Right renal cortex interstitium (tissue), 3 donors: Measurements from ENCODE around the gene ADH1C. TPM values are rescaled to one million over a fixed set of nuclear protein-coding genes. Genes with fewer than 3 reads are reported as not detected.
A peak's percentile ranks its signal among the peaks of the same experiment; 100 is the strongest.
"Not testable (repeated sequence)": the region's sequence is repeated elsewhere in the genome, so short reads cannot be mapped to it uniquely, and the experiment has no call there.

Experiments used
- DNase-seq, 3 donors: peaks; one replicate each; pipeline ENCODE4 v3.0.0-alpha.2; 2013; ENCODE audit warnings: low read depth in 3 of 3, low spot score in 2 of 3
- polyA plus RNA-seq, 3 donors: library from polyadenylated mRNA; unstranded; fragments of 120-200 nt; gene quantifications; one replicate each; pipeline ENCODE4 v1.2.1, GENCODE V29; 2013; ENCODE audit not compliant: insufficient read length in 3 of 3

The ADH1C gene
- polyA plus RNA-seq = 100 to 1,000 TPM in 2 of 3 donors, 10 to 100 TPM in 1; 88.0 to 160 (median 147) TPM

DNA sequence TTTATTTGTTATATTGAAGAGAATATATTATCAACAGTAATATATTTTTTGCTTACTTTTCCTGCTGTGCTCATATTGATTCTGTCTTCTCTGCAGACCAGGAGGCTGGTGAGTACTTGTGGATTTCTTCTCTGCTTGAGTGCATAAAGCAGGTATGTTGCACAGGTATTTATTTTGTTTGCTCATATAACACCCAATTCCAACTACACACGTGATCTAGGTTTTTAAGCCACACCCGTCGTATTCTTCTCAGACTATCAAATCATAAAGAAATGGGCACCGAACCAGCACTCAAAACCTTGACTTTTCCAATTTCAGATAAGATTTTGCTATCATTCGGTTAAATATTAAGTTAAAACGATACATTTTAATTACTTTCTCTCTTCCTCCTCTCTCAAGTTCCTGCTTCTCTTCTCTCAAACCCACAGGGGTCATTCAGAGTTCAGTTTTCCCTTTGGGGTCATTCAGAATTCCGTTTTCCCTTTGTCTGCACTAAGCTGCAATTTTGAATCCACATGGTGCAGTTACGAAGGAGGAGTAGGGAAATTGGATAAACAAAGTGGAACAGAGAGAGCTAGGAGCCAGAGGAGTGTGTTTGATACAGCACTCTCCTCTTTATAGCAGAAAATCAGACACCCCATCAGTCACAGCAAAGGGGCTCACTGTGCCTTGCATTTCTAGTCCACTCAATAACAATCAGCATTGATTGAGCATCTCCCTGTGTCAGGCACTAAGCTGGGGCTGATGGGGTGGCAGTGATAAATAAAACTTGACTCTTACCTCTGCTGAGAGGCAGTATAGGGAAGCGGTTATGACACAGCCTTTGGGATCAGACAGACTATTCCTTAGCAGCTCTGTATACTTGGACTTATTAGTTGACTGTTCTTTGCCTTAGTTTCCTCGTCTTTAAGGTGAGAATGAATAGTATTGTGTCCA is at the start of gene ADH1C:
Gene ADH1C, minus strand, starts transcription at position 145 of the 936 bp plus-strand sequence. Its CDS starts 71 bp downstream, at position 74.
- peak; percentile 25 to 39 (median 27) for DNase-seq

DNA sequence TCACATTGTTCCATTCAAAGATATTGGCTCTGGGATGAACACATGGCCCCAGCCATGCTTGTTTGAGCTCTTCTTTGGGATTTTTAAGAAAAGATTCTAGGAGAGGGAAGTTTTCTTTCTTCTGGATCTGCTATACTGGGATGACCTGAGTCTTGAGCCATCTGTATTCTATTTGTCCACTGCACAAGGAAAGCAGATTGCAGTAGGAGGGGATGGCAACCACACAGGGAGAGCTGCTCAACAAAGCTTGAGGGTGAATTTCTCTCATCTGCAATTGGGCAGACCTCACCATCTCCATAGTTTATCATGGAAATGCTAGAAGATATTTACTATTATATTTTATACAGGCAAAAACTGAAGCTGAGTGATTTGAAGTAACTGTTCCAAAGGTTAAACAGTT is 48.3 kb upstream of the ADH1C start:
- no peak for DNase-seq

DNA sequence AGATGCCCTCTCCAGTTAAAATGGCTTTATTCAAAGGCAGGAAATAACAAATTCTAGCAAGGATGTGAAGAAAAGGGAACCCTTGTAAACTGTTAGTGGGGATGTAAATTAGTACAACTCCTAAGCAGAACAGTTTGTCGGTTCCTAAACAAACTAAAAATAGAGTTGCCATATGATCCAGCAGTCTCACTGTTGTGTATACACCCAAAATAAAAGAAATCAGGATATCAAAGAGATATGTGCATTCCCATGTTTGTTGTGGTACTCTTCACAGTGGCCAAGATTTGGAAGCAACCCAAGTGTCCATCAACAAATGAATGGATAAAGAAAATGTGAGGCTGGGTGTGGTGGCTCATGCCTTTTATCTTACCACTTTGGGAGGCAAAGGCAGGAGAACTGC is 46.5 kb upstream of the ADH1C start:
- no peak for DNase-seq

DNA sequence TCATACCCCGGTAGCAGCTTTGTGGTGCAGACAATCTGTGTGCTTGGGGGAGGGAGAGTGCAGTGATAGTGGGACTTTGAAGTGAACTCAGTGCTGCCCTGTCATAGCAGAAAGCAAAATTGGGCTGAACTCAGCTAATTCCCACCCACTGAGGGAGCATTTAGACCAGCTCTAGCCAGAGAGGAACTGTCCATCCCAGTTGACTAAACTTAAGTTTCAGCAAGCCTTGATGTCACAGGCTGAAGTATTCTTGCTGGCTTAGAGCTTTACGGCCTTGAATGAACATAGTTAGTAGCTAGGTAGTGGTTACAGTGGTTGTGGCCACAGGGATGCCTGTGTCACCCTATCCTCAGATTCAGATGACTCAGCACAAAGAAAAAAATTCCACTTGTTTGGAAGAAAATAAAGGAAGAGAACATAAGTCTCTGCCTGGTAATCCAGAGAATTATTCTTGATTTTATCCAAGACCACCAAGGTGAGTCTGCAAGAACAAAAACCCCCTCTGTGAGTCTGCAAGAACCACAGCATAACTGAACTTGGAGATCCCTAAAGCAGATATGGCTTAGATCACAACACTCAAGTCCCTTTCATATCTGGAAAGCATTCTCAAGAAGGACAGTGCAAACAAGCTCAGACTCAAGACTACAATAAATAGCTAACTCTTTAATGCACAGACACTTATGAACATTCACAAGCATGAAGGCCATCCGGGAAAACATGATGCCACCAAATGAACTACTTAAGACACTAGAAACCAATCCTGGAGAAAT is 43.2 kb upstream of the ADH1C start:
- DNase-seq = no peak

DNA sequence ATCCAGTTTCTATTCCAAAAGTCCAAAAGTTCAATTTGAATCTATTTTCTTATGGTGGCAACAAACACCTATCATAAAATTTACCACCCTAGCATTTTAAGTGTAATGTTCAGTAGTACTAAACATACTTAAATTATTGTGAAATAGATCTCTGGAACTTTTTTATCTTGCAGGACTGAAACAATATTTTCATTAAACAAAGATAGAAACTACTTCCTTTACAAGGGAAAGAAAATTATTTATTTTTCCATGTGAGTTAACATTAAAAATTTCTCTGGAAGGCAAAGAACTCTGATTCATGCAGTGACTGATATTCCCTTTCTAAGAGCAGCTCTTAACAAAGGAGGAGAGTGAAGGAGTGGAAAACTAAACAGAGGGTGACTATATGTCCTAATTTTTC is 42.4 kb upstream of the ADH1C start:
- no peak for DNase-seq

DNA sequence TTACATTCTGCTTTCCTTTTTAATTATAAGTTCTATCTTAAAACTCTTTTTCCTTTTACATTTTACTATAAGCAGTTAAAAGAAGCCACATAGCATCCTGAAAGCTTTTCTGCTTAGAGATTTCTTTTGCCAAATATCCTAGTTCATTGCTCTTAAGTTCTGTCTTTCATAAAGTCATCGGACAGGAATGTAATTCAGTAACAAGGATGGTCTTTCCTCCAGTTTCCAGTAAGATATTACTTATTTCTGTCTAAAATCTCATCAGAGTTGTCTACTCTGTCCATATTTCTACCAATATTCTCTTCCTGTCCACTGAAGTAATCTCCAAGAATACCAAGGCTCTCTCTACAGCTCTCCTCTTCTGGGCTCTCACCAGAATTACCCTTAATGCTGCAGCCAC is 37.5 kb upstream of the ADH1C start:
- DNase-seq = no peak

DNA sequence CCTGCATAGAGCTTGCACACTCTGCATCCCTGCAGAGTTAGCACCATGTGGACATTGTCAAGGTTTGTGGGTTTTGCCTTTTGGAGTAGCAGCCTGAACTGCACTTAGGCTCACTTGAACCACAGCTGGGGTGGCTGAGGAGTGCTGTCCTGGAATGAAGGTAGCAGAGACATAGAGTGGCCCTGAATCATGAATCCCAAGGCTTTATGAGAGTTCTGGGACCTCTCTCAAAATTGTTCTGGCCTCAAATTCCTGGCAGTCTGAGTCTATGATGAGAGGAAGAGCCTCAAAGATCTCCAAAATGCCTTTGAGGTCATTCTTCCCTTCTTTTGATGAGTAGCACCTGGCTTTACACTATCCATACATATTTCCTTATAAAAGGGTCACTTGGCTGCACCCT is 37.1 kb upstream of the ADH1C start:
- DNase-seq = no peak

DNA sequence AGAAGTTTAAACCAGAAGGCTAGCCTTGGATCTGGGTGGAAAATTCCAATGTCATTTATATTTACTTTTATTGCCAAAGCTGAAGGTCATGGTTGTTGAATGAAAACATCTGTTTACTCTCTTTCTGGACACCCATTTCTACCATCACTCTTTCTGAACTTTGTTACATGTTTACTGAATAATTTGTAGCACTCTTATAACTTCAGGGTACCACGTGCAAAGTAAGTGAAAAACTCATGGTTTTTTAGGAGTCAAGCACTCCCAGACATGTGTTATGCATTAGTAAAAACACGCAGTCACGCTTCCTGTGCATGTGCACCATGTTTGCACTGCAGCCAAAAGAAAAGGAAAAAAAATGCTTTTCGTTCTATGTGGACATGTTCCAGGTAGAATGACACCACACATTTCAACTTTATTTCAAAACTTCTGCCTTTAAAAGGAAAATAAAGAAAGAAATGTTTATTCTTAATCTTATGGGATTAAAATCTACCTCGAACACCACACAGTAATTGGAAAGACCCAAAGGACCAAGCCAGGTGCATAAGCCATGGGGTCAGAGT is 31.4 kb upstream of the ADH1C start:
- peak; percentile 61 to 64 (median 64) for DNase-seq

DNA sequence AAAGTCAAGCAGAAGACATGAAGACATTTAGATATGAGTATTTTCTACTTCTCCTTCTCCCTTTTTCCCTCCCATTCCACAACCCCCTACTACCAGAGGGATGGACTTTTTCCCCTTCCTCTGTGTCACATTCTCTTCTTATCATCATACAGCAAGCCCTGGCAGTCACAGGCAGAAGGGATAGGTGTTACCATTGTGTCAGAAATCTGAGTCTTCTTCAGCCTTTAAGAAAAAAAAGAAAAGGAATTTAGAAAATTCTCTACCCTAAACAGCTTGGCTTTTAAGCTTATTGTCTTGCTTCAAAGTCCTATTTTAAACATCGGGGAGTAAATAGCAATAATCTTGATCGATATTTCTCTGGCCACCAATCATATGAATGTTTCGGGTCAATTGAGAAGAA is 30.9 kb upstream of the ADH1C start:
- no peak for DNase-seq

DNA sequence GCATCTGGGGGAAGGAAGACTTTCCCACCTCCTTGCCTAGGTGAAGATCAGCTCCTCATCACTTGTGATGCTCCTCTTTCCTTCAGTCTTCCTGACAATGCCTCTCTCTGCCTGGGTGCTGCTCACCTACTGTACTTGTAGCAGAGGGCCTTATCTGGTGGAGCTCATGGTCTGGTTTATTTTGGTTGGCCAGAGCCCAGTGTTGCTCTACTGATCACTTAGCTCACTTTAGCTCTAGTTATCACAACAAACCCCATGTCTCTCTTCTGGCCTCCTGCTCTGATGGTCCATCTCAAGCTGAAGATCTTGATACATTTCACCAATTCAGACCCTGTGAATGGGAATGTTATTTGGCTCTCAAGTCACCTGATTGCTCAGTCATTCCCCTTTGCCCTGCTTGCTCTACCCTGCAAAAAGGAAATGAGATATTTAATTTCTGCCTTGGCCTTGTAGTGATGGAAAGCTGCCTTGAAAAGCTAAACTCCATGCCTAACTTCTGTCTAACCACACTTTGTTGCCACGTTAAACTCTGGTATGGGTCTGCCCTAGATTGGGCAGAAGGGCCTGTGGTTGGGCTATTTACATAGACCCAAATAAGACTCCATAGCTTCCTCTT is 30.3 kb upstream of the ADH1C start:
- no peak for DNase-seq

DNA sequence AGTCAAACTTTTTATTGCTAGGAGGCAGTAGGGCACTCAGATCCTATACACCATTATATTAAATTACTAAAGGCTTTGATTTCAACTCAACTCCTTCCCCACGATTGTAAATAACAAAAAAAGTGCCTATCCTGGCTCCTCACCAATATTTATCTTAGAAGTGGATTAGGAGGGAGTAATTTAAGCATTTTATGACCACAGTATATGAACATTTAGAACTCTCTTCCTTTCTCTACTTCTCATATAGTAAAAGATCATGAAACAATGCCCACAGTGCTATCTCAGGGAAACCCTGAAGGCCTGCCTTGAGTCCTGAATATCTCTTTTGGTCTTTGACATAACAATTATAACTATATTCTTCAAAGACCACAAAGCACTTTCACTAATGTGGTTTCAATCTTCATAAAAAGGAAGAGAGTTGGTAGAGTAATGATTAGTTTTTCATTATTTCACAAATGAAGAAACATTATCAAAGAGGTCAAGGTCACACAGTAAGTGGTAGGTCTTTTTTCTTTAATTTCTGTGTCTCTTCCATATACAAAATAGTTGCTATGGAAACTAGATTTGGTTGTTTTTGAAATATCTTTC is 29.1 kb upstream of the ADH1C start:
- no peak for DNase-seq

DNA sequence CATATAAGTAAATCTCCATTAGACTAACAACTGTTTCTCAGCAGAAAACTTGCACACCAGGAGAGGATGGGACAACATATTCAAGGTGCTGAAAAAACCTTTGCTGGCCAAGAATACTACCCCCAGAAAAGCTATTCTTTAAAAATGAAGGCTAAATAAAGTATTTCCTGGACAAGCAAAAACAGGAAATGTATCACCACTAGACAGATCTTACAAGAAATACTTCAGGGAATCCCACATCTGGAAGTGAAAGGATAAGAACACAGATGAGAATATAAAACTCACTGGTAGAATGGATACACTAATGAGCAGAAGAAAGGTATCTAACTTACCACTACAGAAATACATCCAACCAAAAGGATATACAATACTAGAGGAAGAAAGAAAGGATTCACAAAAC is 27.0 kb upstream of the ADH1C start:
- DNase-seq = no peak

DNA sequence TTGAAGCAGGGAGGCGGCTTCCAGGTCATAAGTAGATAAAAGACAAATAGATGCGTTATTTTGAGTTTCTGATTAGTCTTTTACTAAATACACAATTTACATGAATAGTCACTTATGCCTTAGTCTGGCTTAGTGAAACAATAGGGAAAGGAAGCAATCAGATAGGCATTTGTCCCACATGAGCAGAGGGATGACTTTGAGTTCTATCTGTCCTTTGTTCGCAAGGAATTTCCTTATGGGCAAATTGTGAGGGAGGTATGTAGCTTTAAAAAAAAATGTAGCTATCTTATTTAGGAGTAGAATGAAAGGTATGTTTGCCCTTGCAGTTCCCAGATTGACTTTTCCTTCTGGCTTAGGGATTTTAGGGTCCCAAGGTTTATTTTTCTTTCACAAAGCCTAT is 26.3 kb upstream of the ADH1C start:
- no peak for DNase-seq

DNA sequence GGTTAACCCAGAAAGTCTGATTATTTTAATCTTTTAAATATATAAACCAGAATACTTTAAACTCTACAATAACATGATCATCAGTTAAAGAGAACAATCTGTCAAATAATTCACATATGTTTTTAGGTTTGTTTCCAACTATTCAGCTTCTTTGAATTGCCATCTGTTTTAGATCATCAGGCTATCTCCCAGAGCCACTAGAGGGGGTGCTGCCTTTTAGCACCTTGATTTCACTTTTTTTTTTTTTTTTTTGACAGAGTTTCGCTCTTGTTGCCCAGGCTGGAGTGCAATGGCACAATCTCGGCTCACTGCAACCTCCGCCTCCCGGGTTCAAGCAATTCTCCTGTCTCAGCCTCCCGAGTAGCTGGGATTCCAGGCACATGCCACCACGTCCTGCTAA is 24.8 kb upstream of the ADH1C start:
- not testable (repeated sequence) for DNase-seq

DNA sequence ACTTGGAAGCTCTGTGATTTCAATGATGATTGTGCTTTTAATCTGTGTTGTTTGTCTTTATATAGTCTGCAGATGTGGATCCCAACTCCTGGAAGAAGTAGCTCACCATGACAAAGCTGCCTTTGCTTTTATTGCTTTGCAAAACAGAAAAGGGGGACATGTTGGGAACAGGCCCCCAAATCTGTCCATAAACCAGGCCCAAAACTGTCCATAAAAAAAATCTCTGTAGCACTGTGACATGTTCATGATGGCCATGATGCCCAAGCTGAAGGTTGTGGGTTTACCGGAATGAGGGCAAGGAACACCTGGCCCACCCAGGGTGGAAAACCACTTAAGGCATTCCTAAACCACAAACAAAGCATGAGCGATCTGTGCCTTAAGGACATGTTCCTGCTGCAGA is 19.9 kb upstream of the ADH1C start:
- DNase-seq = not testable (repeated sequence)

DNA sequence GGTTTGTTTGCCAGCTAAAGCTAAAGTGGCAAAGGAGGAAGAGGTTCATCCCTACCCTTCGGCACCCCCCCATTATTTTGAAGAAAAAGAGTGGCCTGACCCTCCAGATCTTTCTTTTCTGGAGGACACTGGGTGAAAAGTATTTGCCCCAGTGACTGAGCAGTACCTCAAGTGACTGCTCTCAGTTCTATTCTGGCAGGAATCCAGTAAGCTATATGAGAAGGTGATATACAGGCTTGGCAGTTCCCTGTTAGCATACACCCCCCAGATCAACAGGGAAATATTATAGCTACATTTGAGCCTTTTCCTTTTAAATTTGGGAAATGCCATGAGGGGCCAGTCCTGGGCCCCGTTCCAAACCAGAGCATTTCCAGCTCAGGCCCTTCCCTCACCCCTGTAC is 15.3 kb upstream of the ADH1C start:
- not testable (repeated sequence) for DNase-seq

DNA sequence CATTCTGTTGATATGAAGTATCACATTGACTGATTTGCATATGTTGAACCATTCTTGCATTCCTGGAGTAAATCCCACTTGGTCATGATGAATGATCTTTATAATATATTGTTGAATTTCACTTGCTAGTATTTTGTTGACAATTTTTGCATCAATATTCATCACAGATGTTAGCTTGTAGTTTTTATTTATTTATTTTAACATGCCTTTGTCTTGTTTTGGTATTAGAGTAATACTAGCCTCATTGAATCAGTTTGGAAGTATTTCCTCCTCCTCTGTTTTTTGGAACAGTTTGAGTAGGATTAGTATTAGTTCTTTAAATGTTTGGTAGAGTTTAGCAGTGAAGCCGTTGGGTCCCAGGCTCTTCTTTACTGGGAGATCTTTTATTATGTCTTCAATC is 13.9 kb upstream of the ADH1C start:
- no peak for DNase-seq

DNA sequence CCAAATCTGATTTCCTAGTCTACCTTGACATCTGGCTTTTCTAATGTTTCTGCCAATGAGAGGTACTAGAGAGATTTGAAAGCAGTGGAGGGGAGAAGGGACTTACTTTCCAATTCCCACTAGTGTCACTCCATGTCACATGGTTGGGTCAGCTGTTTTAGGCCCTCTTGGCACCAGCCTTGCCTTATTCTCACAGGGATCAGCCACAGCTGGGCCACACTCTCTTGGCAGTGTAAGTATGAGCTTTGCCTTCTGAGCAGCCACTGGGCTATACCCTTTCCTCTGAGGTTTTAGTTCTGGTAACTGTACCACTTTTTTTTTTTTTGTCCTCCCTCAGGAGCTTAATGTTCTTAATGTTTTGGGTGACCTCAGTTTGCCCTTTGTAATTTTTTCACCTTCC is 10.2 kb upstream of the ADH1C start:
- DNase-seq = no peak

DNA sequence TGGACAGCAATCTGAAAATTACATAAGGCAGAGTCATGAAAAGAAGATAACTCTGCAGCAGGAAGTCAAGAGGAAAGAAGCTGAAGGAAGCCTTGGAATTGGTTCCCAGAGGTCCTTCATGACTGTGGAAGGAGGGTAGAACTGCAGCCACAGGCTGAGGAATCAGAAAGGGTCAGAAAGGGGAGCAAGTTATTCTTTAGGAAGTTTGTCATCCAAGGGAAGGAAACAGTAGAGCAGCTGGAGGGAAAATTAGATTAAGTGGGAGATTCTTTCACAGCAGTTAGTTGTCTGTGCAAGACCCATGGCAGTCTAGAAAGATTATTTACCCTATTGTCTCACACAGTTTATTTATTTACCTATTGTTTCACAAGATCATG is 9.3 kb upstream of the ADH1C start:
- no peak for DNase-seq

DNA sequence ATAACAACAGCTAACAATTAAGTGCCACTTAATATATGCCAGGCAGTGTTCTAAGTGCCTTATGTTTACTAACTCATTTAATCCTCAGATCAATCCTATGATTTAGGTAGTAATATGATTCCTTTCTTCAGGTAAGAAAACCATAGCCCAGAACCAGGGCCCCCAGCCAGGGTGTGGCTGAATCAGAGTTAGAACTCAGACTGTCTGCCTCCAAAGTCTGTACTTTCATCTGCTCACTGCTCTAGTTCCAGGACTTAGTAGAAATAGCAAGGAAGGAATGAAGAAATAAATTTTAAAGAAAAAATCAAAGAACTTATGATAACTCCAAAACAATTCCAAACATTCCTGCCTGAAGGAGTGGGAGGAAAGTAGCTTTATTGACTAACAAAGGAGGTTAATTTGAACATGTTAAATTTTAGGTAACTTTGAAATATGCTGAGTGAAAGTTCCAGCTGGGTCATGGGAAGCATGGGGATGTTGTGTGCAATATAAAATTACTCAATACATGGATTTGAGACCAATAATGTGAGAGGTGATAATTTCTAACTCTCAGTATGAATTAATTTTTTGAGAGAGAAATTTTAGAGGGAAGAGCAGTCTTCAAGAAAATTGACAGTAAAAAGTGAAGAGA is 8.8 kb upstream of the ADH1C start:
- no peak for DNase-seq
